ENCODE data around the gene CDT1.

DNA sequence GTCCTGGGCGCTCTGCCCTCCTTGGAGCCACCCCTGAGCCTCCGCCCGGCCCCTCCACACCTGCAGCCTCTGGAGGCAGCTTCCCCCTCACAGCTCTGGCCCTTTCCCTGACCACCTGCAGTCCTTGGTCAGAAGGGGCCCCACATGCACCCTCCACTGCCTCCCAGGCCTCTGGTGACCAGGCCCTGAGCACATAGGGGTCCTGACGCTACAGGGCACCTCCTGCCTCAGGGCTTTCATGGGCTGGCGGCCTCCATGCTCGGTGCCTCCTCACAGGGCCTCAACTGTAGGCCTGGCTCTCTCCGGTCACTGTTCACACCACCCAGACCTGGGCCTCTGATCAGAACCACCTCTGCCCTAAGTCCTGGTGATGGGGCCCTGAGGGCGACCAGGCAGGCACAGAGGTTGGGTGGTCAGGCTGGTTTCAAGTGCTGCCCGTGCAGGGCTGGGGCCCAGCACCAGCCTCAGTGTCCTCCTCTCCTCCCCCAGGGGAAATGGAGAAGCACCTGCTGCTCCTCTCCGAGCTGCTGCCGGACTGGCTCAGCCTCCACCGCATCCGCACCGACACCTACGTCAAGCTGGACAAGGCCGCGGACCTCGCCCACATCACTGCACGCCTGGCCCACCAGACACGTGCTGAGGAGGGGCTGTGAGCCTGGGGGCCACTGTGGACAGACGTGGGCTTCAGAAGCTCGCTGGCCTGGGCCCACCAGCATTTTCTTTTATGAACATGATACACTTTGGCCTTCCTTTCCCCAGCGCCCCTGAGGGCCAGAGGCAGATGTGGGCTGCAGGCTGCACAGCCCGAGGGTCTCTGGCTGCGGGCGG is 4.3 kb downstream of the CDT1 start:
- TF ChIP-seq EZH2 (IDR thresholded peaks at IDR 0.05; ENCODE audit: low read length, missing control alignments) = no peak
- TF ChIP-seq, protein P1, sequence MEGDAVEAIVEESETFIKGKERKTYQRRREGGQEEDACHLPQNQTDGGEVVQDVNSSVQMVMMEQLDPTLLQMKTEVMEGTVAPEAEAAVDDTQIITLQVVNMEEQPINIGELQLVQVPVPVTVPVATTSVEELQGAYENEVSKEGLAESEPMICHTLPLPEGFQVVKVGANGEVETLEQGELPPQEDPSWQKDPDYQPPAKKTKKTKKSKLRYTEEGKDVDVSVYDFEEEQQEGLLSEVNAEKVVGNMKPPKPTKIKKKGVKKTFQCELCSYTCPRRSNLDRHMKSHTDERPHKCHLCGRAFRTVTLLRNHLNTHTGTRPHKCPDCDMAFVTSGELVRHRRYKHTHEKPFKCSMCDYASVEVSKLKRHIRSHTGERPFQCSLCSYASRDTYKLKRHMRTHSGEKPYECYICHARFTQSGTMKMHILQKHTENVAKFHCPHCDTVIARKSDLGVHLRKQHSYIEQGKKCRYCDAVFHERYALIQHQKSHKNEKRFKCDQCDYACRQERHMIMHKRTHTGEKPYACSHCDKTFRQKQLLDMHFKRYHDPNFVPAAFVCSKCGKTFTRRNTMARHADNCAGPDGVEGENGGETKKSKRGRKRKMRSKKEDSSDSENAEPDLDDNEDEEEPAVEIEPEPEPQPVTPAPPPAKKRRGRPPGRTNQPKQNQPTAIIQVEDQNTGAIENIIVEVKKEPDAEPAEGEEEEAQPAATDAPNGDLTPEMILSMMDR (conservative IDR thresholded peaks at IDR 0.05 in 1 of 2, IDR thresholded peaks at IDR 0.05 in 1 of 2; ENCODE audit: low read depth in 1 of 2, low read length in 2 of 2) = no peak
